OCI-LY7 (cell line): ENCODE data around the gene CCR8.

ENCODE experiments used
- CTCF ChIP-seq: fragments of 200-600 bp; sonication (generic); conservative IDR thresholded peaks from 2 replicates; pipeline ENCODE4 v1.5.1; 2014; ENCODE audit warnings: mild to moderate bottlenecking, antibody characterized with exemption, low read length, moderate library complexity, mixed read lengths
- EZH2phosphoT487 ChIP-seq: fragments of 200-600 bp; sonication (generic); IDR thresholded peaks from 2 replicates; pipeline ENCODE4 v1.6.1; 2018; ENCODE audit warnings: low read depth, borderline replicate concordance, mild to moderate bottlenecking, mixed run types, antibody characterized with exemption, low read length, moderate library complexity, mixed read lengths

DNA sequence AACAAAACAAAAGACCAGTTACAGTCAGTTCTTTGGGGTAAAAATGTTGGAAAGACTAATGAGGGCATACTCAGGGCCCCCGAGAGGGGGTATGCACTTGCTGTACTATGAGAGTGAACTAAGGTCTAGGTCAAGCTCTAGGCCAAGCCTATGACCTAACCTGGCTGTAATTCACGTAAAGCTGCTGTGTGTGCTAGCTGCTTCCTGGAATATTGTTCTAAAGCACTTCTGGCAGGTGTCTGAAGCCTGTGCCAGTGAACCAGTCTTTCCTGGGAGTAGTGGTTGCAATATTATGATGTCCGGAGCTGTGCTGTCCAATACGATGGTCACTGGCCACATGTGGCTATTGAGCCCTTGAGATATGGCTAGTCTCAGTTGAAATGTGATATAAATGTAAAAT lies 36.5 kb upstream of the CCR8 start:
- TF ChIP-seq CTCF (no peak), EZH2phosphoT487 (no peak)
